ENCODE results near the gene GET4. TPM values are rescaled to one million over a fixed set of nuclear protein-coding genes. Genes with fewer than 3 reads are reported as not detected.
A peak's percentile ranks its signal among the peaks of the same experiment; 100 is the strongest.

GET4 gene
- total and polyA plus RNA-seq, 2 donors from 2014 or later, result 44.8 to 80.8 TPM

DNA sequence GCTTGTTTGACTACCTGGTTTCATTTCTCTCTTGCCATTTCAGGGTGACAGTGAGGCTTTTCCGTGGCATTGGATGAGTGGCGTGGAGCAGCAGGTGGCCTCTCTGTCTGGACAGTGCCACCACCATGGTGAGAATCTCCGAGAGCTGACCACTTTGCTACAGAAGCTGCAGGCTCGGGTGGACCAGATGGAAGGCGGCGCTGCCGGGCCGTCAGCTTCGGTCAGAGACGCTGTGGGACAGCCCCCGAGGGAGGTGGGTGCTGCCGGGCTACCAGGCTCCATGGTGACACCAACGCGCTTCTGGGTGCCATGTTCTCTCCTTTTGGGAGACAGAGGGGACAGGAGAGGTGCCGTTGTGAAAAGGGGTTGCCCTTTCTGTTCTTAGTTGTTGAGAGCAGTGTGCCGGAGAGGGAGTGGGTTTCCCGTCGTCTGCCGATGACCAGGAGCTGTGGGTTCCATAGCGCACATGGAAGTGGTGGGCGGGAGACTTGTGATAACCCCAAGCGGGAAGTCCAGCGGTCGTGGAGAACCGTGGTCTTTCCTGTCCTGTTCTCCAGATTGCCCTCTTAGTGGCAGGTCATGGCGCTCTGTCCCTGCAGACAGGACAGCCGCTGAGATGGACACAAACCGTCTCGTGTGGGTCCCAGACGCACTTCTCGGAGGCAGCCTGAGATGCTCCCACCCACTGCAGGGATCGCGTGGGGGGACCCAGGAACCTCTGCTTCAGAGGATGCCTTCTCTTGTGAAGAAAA lies 22.8 kb upstream of the GET4 start:
- TF ChIP-seq CTCF (IDR thresholded peaks at IDR 0.05; ENCODE audit: borderline replicate concordance, extremely low read depth, insufficient read depth), result no peak
- H3K9me3 ChIP-seq (ENCODE audit: control insufficient read depth in 2 of 3, insufficient read depth in 1 of 3, low read length in 3 of 3), result no peaks in the 10 kb centered on the region
- no peak overlapping the region for H3K27ac ChIP-seq (ENCODE audit: low read depth in 2 of 2, low read length in 2 of 2)
- H3K4me3 ChIP-seq (ENCODE audit: low read length in 3 of 3), result no peak overlapping the region
- H3K36me3 ChIP-seq (ENCODE audit: control insufficient read depth in 2 of 3, insufficient read depth in 3 of 3, low read length in 3 of 3), result peaks cover 2 to 50% (median 40%) of the 10 kb centered on the region in 3 donors
- no peak overlapping the region for H3K9ac ChIP-seq (ENCODE audit: low read length in 3 of 3)
- no peak for FAIRE-seq
- H3K4me1 ChIP-seq (ENCODE audit: control insufficient read depth in 2 of 3, insufficient read depth in 2 of 3, low read depth in 1 of 3, low read length in 3 of 3), result no peaks in the 10 kb centered on the region
- intact Hi-C loops (cut with DNase I), result no loop called here
- no peak for DNase-seq
- no peaks in the 10 kb centered on the region for H3K27me3 ChIP-seq (ENCODE audit: control insufficient read depth, insufficient read depth, low read length)

DNA sequence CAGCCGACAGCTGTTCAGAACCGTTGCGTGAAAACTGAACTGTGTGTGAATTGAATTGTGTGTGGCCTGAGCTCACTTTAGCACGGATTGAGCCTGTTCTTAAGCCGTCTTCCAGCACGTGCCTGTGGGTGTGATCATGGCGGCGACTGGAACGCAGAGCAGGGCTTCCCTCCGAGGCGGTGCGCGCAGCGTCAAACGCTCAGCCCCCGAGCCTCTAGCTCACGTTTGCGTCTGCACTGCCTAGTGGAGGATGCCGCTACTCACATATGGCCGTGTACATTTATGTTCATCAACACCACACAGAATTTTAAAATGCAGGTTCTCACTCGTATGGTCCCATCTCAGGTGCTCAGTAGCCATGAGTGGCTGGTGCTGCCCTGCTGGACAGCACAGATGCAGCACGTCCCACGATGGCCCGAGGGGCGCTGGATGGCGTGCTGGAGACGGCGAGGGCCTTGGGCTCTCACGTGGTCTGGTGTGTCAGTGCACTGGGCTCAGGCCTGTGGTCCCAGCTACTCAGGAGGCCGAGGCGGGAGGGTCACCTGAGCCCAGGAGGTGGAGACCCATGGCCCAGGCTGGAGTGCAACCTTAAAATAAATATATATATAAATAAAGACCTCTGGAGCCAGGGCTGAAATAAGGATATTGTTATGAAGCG lies 22.1 kb upstream of the GET4 start:
- H3K4me3 ChIP-seq (ENCODE audit: low read length in 3 of 3), result no peak overlapping the region
- peaks cover 2 to 52% (median 42%) of the 10 kb centered on the region in 3 donors for H3K36me3 ChIP-seq (ENCODE audit: control insufficient read depth in 2 of 3, insufficient read depth in 3 of 3, low read length in 3 of 3)
- no peaks in the 10 kb centered on the region for H3K27me3 ChIP-seq (ENCODE audit: control insufficient read depth, insufficient read depth, low read length)
- intact Hi-C loops (cut with DNase I), result no loop called here
- TF ChIP-seq CTCF (IDR thresholded peaks at IDR 0.05; ENCODE audit: borderline replicate concordance, extremely low read depth, insufficient read depth), result no peak
- no peak overlapping the region for H3K27ac ChIP-seq (ENCODE audit: low read depth in 2 of 2, low read length in 2 of 2)
- no peaks in the 10 kb centered on the region for H3K9me3 ChIP-seq (ENCODE audit: control insufficient read depth in 2 of 3, insufficient read depth in 1 of 3, low read length in 3 of 3)
- FAIRE-seq (no peak), DNase-seq (no peak)
- no peak overlapping the region for H3K9ac ChIP-seq (ENCODE audit: low read length in 3 of 3)
- H3K4me1 ChIP-seq (ENCODE audit: control insufficient read depth in 2 of 3, insufficient read depth in 2 of 3, low read depth in 1 of 3, low read length in 3 of 3), result no peaks in the 10 kb centered on the region

- Histone ChIP-seq H3K36me3 (ENCODE audit: control insufficient read depth in 2 of 3, insufficient read depth in 3 of 3, low read length in 3 of 3) (peaks cover 4 to 59% (median 42%) of the 10 kb centered on the region in 3 donors), H3K4me1 (ENCODE audit: control insufficient read depth in 2 of 3, insufficient read depth in 2 of 3, low read depth in 1 of 3, low read length in 3 of 3) (no peaks in the 10 kb centered on the region), H3K9me3 (ENCODE audit: control insufficient read depth in 2 of 3, insufficient read depth in 1 of 3, low read length in 3 of 3) (no peaks in the 10 kb centered on the region), H3K4me3 (ENCODE audit: low read length in 3 of 3) (no peak overlapping the region), H3K27ac (ENCODE audit: low read depth in 2 of 2, low read length in 2 of 2) (peak overlapping the region in 1 of 2 donors; percentile 13), H3K9ac (ENCODE audit: low read length in 3 of 3) (peak overlapping the region in 1 of 3 donors; percentile 12), H3K27me3 (ENCODE audit: control insufficient read depth, insufficient read depth, low read length) (no peaks in the 10 kb centered on the region)
- intact Hi-C loops (cut with DNase I), result no loop called here
- no peak for TF ChIP-seq CTCF (IDR thresholded peaks at IDR 0.05; ENCODE audit: borderline replicate concordance, extremely low read depth, insufficient read depth)
- DNase-seq (peak in 1 of 5 donors; percentile 59), FAIRE-seq (no peak)
Observed at GRCh38 chr7:855686-856369, 20.5 kb upstream of the GET4 start.

Data from kidney (tissue), 14 donors.